Stimulated activated CD8-positive, alpha-beta memory T cell treated with anti-CD3 and anti-CD28 coated beads, Interleukin-12 subunit alpha, Interleukin-12 subunit beta, amount 100 ng/mL, for 1 hour (primary cell): ENCODE measurements around the gene POM121.
"Not testable (repeated sequence)": the region's sequence is repeated elsewhere in the genome, so short reads cannot be mapped to it uniquely, and the experiment has no call there.

Source experiments
- DNase-seq: peaks from one replicate; pipeline ENCODE4 v3.0.0-alpha.2; 2020; ENCODE audit warnings: low read depth

The POM121 gene

GRCh38 chr7:72949686-72950085 is 24.8 kb downstream of the POM121 start:
- DNase-seq: not testable (repeated sequence)

- DNase-seq: not testable (repeated sequence)
These were observed 25.5 kb downstream of the POM121 start for GRCh38 chr7:72950432-72950831.

GRCh38 chr7:72953901-72954562 is 29.1 kb downstream of the POM121 start:
- DNase-seq: not testable (repeated sequence)

- not testable (repeated sequence) for DNase-seq
These were observed 29.8 kb downstream of the POM121 start for GRCh38 chr7:72954563-72955198.

DNA sequence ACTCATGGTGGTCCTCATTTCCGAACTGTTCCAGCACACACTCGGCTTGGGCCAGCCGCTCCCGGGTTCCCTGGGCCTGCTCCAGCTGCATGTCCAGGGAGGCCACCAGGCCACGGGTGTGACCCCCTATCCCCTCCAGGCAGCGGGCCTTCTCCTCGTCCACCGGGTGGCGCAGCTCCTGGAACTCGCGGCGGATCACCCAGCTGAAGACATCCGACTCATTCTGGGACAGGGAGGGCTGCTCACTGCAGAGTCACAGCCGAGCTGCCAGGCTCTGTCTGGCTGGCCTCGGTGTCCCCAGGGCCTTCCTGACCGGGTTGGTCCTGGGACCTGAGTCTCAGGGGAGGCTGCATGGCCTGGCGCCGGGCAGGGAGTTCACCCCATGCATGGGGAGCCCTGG is 35.1 kb downstream of the POM121 start:
- DNase-seq: not testable (repeated sequence)

- DNase-seq: not testable (repeated sequence)
These were observed 35.9 kb downstream of the POM121 start for GRCh38 chr7:72960626-72961345.

GRCh38 chr7:72961346-72961650 is 36.4 kb downstream of the POM121 start:
- not testable (repeated sequence) for DNase-seq

DNA sequence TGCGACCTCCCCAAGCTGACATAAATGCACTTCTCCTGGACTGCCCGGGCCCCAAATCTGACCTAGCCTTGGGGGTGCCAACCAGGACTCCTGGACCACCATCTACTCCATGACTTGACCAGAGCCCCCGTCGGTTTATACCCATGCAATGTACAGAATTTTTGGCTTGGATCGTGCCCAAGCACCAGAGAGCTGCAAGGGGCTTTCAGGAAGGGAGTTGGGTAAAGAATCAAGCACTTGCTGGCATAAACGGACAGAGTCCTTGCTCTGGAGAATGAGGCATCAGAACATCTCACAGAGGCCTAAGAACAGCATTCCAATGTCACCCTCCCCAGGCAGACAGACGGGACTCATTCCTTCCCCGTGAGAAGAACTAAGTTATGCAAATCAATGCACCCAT is 38.2 kb downstream of the POM121 start:
- not testable (repeated sequence) for DNase-seq

GRCh38 chr7:72965186-72965975 is 40.5 kb downstream of the POM121 start:
- DNase-seq: not testable (repeated sequence)

DNA sequence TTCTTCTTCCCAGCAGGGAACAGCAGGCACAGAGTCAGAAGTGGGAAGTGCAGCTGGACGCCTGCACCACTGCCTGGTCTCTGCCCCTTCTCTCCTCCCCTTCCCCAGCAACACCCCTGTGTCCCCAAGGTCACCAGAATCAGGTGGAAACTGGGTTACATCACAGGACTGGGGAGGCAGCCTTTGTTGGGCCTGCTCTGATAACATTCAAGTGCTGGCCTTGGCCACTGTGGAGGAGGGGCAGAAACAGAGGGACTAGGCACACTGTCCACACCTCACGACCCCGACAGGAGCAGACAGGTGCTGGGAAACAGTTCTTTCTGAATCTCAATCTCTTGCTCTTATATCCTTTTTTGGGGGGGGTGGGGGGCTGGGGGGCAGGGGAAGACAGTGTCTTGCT is 42.0 kb downstream of the POM121 start:
- not testable (repeated sequence) for DNase-seq

DNA sequence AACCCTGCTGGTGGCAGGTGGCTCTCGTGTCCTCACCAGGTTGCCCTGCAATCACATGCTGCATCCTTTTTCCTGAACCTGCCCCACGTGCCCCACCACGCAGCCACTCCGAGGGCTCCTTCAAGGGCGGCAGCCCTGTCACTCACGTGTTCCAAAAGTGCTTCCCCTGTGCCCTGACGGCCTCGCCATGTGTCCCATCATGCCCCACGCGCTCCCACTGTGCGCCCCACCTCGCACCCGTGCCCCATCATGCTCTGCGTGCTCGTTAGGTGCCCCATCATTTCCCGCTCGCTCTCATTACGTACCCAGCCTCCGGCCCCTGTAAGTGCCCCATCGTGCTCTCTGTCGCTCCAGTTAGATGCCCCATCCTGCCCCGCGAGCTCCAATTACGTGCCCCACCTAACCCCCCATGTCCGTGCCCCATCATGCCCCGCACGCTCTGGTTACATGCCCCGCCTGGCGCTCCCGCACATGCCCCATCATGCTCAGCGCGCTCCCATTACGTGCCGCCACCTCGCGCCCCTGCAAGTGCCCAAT is 44.2 kb downstream of the POM121 start, which contains the start of gene TRIM74:
Gene TRIM74, minus strand, starts transcription at position 487 of the 537 bp plus-strand sequence. CDS start 3,309 bp downstream, outside the sequence.
- DNase-seq: not testable (repeated sequence)

- DNase-seq: not testable (repeated sequence)
These were observed 44.8 kb downstream of the POM121 start for GRCh38 chr7:72969688-72970087.

DNA sequence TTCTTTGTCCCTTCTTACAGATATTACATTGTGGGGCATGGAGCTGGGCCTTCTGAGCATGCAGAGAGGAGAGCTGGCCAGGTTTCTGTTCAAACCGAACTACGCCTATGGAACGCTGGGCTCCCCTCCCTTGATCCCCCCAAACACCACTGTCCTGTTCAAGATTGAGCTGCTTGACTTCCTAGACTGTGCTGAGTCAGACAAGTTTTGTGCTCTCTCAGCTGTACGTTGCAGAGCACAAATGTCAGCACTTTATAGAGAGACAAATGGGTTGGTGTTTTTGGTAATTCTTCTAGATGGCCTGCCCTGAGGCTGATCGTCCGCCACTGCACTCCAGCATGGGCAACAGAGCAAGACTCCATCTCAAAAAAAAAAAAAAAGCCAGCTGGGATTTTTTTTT is 46.6 kb downstream of the POM121 start:
- DNase-seq: not testable (repeated sequence)

DNA sequence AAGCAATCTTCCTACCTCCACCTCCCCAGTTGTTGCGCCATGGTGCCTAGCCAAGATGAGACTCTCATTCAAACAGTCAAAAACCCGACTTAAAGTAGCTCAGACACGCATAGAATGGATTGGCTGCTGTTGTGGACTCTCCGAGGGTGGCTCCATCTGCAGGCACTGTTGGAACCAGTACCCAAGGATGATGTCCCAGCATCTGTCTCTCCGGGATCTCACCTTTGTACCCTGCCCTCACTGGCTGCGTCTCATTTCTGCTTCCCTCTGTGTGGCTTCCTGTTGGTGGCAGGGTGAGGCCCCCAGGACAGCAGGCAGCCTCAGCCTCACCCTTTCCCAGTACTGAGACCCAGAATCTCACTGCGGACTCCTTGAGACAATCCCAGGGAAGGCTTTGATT is 49.9 kb downstream of the POM121 start:
- not testable (repeated sequence) for DNase-seq

- DNase-seq: not testable (repeated sequence)
These were observed 50.9 kb downstream of the POM121 start for GRCh38 chr7:72975656-72976286.

DNA sequence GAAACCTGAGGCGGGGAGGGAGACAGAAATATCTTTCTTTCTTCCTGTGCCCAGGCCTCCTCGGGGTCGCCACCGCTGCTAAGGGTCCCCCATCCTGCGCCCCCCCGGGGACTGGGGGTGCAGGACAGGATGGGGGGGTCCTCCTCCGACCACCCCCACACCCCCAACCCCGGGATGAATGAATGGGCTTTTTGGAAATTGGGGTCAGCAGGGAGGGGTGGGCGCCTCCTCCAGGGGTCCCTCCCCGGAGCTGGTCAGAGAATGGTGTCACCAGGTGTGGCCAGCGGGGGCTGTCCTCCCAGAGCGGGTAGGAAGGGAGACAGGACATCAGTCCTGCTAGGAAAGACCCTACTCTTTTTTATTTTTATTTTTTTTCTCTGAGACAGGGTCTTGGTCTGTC is 51.5 kb downstream of the POM121 start:
- DNase-seq: not testable (repeated sequence)

GRCh38 chr7:72980382-72980781 is 55.5 kb downstream of the POM121 start:
- not testable (repeated sequence) for DNase-seq

DNA sequence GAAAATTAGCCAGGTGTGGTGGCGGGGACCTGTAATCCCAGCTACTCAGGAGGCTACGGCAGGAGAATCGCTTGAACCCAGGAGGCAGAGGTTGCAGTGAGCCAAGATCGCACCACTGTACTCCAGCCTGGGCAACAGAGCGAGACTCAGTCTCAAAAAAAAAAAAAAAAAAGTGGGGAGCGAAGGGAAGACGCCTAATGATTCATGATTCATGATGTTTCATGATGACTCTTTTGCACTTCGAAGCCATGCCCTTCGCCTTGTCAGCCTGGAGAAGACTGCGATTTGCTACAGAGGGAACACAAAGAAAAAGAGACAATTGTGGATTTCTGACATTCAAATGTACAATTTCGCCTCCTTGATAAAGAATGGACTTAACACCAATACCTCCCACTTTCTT is 57.2 kb downstream of the POM121 start:
- DNase-seq: not testable (repeated sequence)

DNA sequence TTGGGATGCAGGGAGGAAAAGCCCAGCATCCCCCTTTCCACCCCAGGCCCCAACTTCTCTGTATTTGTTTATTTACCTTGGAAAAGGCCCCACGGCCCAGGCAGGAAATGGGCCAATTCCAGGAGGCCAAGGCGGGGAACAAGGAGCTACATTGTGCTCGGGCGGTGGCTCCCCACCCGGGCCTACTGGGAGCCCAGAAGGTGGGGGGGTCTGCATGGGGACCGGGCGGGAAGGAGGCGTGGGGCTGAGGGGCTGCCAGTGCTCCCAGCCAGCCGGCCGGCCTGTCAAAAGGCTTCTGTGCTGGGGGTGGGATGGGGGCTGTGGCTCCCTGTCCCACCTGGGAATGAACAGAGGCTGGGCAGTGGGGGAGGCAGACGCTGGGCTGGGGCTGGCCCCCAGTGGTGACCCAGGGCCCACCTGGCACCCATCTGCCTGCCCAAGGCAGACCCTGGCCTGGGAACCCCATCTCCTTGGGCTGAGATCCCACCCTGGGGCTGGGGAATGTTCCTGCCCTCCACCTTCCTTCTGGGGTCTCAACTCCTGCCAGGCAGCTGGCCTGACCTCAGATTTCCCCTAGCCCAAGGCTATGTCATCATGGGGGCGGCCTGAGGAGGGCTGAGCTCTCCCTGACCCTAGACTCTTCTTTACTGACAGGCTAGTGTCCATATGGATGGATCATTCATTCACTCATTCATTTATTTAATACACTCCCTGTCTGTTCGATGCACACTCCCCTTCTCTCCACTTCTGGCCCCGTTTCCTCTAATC is 65.4 kb downstream of the POM121 start:
- not testable (repeated sequence) for DNase-seq

DNA sequence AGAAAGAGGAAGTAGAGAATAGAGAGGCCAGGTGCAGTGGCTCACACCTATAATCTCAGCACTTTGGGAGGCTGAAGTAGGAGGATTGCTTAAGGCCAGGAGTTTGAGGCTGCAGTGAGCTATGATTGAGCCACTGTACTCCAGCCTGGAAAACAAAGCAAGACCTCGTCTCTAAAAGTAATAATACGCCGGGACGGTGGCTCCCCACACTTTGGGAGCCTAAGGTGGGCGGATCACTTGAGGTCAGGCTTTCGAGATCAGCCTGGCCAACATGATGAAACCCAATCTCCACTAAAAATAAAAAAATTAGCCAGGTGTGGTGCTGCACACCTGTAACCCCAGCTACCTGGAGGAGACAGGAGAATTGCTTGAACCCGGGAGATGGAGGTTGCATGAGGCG is 70.6 kb downstream of the POM121 start:
- not testable (repeated sequence) for DNase-seq

- DNase-seq: not testable (repeated sequence)
These were observed 72.6 kb downstream of the POM121 start for GRCh38 chr7:72997447-72997846.
